ENCODE measurements around the gene LRRFIP1.

Gene LRRFIP1

DNA sequence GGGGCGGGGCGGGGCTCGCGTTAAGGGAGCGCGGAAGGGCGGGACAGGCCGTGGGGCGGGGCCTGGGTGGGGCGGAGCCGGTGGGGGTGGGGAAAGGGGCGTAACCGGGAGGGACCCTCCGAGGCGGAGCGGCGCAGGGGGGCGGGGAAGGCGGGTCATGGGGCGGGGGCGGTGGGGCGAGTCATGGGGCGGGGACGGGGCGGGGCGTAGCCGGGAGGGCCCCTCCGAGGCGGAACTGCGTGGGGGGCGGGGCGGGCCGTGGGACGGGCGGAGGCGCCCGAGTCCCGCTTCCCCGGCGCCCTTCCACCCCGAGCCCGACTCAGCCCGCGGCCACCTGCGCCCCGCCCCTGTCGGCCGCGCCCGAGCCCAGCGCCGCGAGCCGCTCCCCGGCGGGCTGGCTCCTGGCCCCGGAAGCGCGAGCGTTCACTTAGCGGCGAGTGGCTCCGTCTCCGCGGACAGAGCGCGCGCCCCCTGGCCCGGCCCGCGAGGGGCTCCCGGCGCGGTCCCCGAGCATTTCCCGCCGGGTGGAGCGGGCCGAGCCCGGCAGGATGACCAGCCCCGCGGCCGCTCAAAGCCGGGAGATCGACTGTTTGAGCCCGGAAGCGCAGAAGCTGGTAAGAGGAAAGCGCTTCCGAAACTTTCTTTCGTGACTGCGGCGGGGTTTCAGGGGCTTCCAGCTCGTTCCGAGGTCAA, 64.7 kb downstream of the LRRFIP1 start:
- DNase-seq (ENCODE audit: insufficient read length, low spot score), result peak; percentile 77
- TF ChIP-seq PAX5 (IDR thresholded peaks at IDR 0.05; ENCODE audit: insufficient read depth, low read length, severe bottlenecking) (no peak), POLR2AphosphoS5 (IDR thresholded peaks at IDR 0.05; ENCODE audit: low read depth, low read length) (no peak), SPI1 (IDR thresholded peaks at IDR 0.05; ENCODE audit: low read depth, low read length) (0 out of 2 replicates have a peak, but pooled peaks have one; percentile 1), TAF1 (IDR thresholded peaks at IDR 0.05; ENCODE audit: low read depth, low read length) (no peak), POLR2A (IDR thresholded peaks at IDR 0.05; ENCODE audit: low read depth, low read length) (no peak)
- peak; percentile 76 for FAIRE-seq

DNA sequence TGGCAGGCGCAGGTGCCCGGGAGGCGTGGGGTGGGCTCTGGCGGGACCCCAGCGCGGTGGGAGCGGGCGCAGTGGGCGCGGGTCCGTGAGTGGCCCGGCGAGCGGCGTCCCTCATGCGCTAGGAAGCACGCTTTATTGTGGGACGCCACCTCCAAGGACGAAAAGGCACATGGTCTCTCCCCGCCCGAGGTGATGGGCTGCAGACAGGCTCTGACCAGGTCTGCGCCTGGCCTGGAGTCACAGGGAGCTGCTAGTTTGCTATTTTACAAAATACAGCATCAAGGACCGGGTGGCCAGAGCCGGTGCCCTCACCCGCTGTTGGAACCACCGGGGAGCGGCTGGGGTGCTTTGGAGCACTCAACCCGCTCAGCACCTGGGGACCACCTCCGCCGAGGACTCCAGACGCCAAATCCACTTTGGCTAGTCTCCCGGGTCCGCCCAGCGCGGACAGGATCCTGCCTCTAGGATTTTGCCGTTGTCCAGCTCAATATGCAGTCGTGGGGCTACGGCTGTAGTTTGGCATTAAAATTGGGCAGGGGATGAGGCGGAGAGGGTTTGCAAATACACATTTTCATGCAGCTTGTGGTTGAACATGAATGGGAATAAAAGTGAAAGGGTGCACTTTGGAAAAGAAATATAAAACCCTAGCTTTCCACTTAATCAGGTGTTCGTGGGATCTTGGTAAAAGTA, 65.4 kb downstream of the LRRFIP1 start:
- peak; percentile 38 for FAIRE-seq
- TF ChIP-seq POLR2AphosphoS5 (IDR thresholded peaks at IDR 0.05; ENCODE audit: low read depth, low read length) (no peak), SPI1 (IDR thresholded peaks at IDR 0.05; ENCODE audit: low read depth, low read length) (no peak), POLR2A (IDR thresholded peaks at IDR 0.05; ENCODE audit: low read depth, low read length) (no peak), TAF1 (IDR thresholded peaks at IDR 0.05; ENCODE audit: low read depth, low read length) (no peak), POU2F2 (IDR thresholded peaks at IDR 0.05; ENCODE audit: low read depth, low read length) (no peak)
- DNase-seq (ENCODE audit: insufficient read length, low spot score), result no peak

DNA sequence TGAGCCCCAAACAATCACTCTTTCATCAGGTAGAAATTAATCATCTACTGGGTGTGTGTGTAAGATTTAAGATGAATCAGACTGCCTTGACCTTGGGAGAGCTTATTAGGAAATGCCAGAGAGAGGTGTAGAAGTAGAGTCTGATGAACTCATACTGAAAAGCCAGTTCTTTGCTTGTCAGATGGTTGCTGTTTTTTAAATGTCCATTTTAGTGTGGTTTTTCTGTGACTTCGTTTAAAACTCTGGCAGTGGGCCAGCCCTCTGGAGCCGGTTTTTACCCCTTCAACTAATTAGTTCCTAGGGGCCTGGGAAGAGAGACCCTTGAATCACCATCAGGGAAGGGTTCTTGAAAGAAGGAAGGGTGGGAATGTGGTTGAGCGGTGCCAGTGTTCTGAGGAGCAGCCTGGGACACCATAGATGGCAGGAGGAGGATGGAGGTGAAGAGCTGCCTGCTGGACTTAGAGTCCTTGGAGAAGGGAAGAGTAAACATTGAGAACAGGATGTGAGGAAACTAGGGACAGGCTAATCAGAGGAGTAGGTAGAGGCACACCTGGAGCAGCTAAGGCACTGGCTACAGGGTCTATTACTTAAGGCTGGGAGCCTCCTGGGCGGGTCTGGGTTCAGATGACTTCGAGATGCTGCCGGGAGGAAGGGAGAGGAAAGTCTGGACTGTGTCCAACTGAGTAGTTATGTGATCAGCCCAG, 66.1 kb downstream of the LRRFIP1 start:
- TF ChIP-seq POLR2AphosphoS5 (IDR thresholded peaks at IDR 0.05; ENCODE audit: low read depth, low read length) (no peak), TAF1 (IDR thresholded peaks at IDR 0.05; ENCODE audit: low read depth, low read length) (no peak), POLR2A (IDR thresholded peaks at IDR 0.05; ENCODE audit: low read depth, low read length) (no peak), PAX5 (IDR thresholded peaks at IDR 0.05; ENCODE audit: insufficient read depth, low read length, severe bottlenecking) (no peak), POU2F2 (IDR thresholded peaks at IDR 0.05; ENCODE audit: low read depth, low read length) (no peak), SPI1 (IDR thresholded peaks at IDR 0.05; ENCODE audit: low read depth, low read length) (no peak)
- FAIRE-seq, result peak; percentile 51
- no peak for DNase-seq (ENCODE audit: insufficient read length, low spot score)

DNA sequence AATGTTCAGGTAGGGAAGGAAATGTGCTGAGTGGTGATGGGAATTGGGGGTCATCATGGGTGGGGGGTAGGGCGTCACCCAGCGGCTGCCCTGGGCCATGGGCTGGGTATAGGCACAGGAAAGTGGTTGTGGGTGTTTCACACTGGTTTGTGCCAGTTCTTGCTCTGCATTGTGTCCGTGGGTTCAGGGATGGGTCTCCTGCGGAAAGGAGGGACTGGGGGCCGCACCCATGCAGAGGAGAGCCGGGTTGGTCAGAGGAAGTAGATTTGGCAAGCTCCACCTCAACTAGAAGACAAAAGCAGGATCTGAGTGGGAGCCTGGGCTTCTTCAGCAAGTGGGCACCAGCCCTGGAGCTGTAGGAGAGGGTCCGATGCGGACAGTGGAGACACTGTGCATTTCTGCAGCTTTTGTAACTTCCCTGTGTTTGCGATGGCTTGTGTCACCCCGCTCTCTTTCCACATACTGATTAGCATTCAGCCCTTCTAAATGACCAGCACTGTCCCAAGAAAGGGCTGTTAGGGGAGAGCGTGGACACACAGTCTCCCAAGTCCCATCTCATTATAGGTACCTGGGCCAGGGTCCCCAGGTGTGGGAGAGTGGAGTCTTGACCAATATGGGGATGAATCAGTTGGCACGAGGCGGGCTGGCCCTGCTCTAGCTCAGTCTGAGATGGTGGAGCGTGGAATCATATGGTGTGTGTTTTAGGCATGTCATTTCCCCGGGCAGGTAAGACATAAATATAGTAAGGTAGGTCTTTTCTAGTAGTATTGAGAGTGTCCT, 67.2 kb downstream of the LRRFIP1 start:
- FAIRE-seq (peak; percentile 56), DNase-seq (ENCODE audit: insufficient read length, low spot score) (no peak)
- TF ChIP-seq TAF1 (IDR thresholded peaks at IDR 0.05; ENCODE audit: low read depth, low read length) (no peak), POU2F2 (IDR thresholded peaks at IDR 0.05; ENCODE audit: low read depth, low read length) (no peak), POLR2AphosphoS5 (IDR thresholded peaks at IDR 0.05; ENCODE audit: low read depth, low read length) (no peak), SPI1 (IDR thresholded peaks at IDR 0.05; ENCODE audit: low read depth, low read length) (no peak), PAX5 (IDR thresholded peaks at IDR 0.05; ENCODE audit: insufficient read depth, low read length, severe bottlenecking) (no peak), POLR2A (IDR thresholded peaks at IDR 0.05; ENCODE audit: low read depth, low read length) (no peak)

DNA sequence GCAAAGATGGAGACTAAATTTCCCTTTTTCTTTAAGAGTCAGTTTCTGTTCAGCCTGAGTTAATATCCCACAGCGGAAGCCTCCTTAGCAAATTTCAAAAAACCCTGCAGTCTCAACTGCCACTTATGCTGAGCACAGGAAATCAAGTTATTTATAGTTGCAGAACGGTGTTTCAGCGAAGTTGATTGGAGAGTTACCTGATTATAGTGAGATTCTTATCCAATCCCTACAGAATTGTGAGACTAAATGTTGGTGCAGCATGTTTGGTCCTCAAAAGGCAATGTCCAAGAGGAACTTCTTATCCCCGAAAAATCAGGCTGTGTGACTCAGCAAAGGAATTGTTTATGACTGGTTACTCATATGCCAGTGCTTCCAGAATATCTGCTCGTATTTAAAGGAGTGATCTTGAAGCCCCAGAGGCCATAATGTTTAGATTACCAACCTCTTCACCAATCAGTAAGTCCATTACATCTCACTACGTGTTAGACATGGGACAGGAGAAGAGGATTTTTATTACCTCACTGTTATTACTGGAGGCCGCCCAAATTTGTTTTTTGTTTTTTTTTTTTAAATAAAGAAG, 67.9 kb downstream of the LRRFIP1 start:
- DNase-seq (ENCODE audit: insufficient read length, low spot score), result no peak
- no peak for TF ChIP-seq TAF1 (IDR thresholded peaks at IDR 0.05; ENCODE audit: low read depth, low read length)
- TF ChIP-seq POU2F2 (IDR thresholded peaks at IDR 0.05; ENCODE audit: low read depth, low read length), result no peak
- no peak for TF ChIP-seq POLR2AphosphoS5 (IDR thresholded peaks at IDR 0.05; ENCODE audit: low read depth, low read length)
- no peak for TF ChIP-seq SPI1 (IDR thresholded peaks at IDR 0.05; ENCODE audit: low read depth, low read length)
- TF ChIP-seq PAX5 (IDR thresholded peaks at IDR 0.05; ENCODE audit: insufficient read depth, low read length, severe bottlenecking), result no peak
- TF ChIP-seq POLR2A (IDR thresholded peaks at IDR 0.05; ENCODE audit: low read depth, low read length), result no peak
- peak; percentile 76 for FAIRE-seq

DNA sequence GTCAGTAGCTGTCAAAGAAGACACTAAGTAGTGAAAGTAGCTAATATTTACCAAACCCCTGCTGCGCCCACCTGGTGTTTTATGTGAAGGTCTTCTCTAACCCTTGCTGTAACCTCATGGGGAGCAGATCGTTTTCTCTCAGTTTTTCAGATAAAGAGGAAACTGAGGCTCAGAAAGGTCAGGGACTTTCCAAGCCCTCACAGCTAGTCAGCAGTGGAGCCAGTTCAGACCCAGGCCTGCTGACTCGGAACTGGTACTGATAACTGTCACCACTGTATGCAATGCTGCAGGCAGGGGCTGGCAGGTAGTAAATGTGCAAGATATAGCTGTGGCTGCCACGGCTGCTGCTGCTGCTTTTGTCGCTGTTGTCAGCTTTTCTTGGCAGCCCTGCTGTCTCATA, 69.1 kb downstream of the LRRFIP1 start:
- FAIRE-seq, result peak; percentile 89
- no peak for DNase-seq (ENCODE audit: insufficient read length, low spot score)
- TF ChIP-seq POU2F2 (IDR thresholded peaks at IDR 0.05; ENCODE audit: low read depth, low read length) (no peak), TAF1 (IDR thresholded peaks at IDR 0.05; ENCODE audit: low read depth, low read length) (no peak), POLR2A (IDR thresholded peaks at IDR 0.05; ENCODE audit: low read depth, low read length) (no peak), SPI1 (IDR thresholded peaks at IDR 0.05; ENCODE audit: low read depth, low read length) (no peak), POLR2AphosphoS5 (IDR thresholded peaks at IDR 0.05; ENCODE audit: low read depth, low read length) (no peak), PAX5 (IDR thresholded peaks at IDR 0.05; ENCODE audit: insufficient read depth, low read length, severe bottlenecking) (no peak)

DNA sequence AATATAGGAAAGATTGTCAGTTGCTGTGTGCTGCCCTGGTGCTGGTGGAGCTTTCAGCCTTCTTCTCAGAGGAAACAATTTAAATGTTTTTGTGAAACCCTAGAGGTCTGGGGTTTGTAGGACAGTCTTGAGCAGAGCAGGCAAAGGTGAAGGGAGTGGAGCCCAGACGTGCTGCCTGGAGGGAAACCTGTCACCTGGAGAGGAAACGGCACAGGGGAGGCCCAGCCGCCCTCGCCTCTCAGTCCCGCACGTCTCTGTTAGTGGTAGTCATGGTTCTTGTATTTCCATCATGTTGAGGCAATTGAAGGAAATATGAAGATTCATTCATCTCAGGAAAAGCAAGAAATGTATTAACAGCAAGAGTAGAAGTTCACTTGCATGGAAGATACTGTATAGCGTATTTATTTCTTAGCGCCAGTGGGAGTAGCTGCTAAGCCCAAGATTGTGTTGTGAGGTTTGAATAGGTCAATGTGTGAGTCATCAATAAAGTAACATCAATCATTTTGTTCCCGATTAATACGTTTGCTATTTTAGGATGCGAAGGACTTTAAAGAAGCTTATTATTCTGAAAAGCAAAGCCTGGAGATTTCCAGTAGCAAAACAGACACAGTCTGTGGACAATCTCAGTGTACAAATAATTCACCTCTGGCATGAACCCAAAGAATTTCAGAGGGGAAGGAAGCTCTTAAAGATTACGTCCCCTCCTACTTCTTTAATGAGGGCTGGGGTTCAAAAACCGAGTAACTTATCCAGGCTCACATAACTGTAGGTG, 70.4 kb downstream of the LRRFIP1 start:
- TF ChIP-seq POU2F2 (IDR thresholded peaks at IDR 0.05; ENCODE audit: low read depth, low read length) (no peak), POLR2A (IDR thresholded peaks at IDR 0.05; ENCODE audit: low read depth, low read length) (no peak), TAF1 (IDR thresholded peaks at IDR 0.05; ENCODE audit: low read depth, low read length) (no peak), POLR2AphosphoS5 (IDR thresholded peaks at IDR 0.05; ENCODE audit: low read depth, low read length) (no peak), PAX5 (IDR thresholded peaks at IDR 0.05; ENCODE audit: insufficient read depth, low read length, severe bottlenecking) (no peak), SPI1 (IDR thresholded peaks at IDR 0.05; ENCODE audit: low read depth, low read length) (no peak)
- FAIRE-seq (no peak), DNase-seq (ENCODE audit: insufficient read length, low spot score) (no peak)

DNA sequence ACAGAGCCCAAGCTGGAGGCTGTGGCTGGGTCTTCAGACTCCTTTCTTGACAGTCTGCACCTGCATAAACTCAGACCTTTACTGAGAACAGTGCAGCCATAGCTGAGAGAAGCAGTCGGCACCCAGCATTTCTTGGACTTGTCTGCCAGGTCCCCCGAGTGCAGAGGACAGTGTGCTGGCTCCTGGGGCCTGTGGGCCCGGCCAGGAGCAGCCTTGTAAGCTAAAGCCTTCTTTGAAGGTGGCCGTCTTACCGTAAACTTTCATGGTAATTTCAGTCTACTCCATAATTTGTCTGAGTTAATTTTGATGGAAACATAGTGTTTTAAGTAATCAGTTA, 70.9 kb downstream of the LRRFIP1 start:
- no peak for FAIRE-seq
- no peak for DNase-seq (ENCODE audit: insufficient read length, low spot score)
- no peak for TF ChIP-seq SPI1 (IDR thresholded peaks at IDR 0.05; ENCODE audit: low read depth, low read length)
- TF ChIP-seq POU2F2 (IDR thresholded peaks at IDR 0.05; ENCODE audit: low read depth, low read length), result no peak
- no peak for TF ChIP-seq POLR2A (IDR thresholded peaks at IDR 0.05; ENCODE audit: low read depth, low read length)
- no peak for TF ChIP-seq TAF1 (IDR thresholded peaks at IDR 0.05; ENCODE audit: low read depth, low read length)
- no peak for TF ChIP-seq POLR2AphosphoS5 (IDR thresholded peaks at IDR 0.05; ENCODE audit: low read depth, low read length)
- TF ChIP-seq PAX5 (IDR thresholded peaks at IDR 0.05; ENCODE audit: insufficient read depth, low read length, severe bottlenecking), result no peak
